ENCODE measurements around the gene FBXL13. TPM values are rescaled to one million over a fixed set of nuclear protein-coding genes. Genes with fewer than 3 reads are reported as not detected.

Gene FBXL13
- total RNA-seq, 2 donors from 2014 or later = 4.2 to 5.6 TPM

DNA sequence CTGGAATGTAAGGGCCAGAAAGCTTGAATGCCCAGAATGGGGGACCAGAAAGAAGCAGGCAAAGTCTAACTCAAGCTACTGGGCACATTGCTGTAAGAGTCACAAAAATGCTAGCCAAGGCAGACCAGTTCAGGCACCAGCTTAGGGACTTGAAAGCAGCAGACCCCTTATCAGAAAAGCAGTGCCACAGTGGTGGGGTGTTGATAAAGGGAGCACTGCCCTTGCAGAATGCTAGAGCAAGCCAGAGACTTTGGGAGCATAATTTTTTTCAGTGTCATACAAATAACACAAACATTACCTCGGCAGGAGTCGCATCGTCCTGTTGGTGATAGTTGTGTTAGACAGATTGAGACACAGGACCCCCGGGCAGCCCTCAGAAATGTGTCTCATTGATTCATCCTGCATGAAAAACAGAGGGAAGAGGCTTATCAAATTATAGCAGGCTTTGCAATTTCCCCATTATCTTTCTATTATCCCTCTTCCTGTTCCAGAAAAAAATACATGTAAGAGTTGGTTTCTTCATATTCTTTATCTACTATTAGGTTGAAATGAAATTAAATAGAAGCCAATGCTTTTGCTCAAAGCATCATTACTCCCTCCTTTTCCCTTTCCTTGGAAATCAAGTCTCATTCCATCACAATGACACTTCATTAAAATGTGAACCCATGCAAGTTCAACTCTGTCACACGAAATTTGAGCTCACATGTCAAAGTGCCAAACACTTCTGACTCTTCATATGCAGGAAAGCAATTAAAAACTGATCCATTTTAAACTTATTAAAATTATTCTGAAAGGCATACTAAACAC, 148.4 kb downstream of the FBXL13 start:
- TF ChIP-seq, protein P1, sequence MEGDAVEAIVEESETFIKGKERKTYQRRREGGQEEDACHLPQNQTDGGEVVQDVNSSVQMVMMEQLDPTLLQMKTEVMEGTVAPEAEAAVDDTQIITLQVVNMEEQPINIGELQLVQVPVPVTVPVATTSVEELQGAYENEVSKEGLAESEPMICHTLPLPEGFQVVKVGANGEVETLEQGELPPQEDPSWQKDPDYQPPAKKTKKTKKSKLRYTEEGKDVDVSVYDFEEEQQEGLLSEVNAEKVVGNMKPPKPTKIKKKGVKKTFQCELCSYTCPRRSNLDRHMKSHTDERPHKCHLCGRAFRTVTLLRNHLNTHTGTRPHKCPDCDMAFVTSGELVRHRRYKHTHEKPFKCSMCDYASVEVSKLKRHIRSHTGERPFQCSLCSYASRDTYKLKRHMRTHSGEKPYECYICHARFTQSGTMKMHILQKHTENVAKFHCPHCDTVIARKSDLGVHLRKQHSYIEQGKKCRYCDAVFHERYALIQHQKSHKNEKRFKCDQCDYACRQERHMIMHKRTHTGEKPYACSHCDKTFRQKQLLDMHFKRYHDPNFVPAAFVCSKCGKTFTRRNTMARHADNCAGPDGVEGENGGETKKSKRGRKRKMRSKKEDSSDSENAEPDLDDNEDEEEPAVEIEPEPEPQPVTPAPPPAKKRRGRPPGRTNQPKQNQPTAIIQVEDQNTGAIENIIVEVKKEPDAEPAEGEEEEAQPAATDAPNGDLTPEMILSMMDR (IDR thresholded peaks at IDR 0.05) = no peak
- TF ChIP-seq POLR2A (IDR thresholded peaks at IDR 0.05) = no peak
- ATAC-seq = no peak
- WGBS, 2 donors = 70 to 73% methylated on average over 5 of the region's 5 CpGs

DNA sequence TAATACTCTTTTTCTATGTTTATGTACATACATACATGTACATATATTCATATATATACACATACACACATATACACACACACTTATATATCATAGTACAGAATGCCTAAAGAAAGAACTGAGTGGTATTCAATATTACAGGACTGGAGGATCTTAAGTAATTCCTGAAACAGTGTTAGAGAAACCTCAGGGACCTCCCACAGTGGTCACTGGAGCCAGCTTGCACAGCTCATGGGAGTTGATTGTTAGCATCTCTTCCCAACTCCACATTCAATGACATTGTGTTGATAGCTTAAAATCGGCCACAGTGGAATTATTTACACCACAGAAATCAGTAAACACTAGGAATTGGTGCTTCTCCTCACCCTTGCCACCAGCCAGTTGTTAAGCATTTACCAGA, 155.8 kb downstream of the FBXL13 start:
- DNase-seq (no peak), ATAC-seq (no peak)
- WGBS, 2 donors = 30 to 32% methylated on average over 1 of the region's 1 CpG
- no peak overlapping the region for H3K4me3 ChIP-seq
- no peaks in the 10 kb centered on the region for H3K27me3 ChIP-seq
- TF ChIP-seq, protein P1 (IDR thresholded peaks at IDR 0.05) = no peak
- no peak for TF ChIP-seq POLR2A (IDR thresholded peaks at IDR 0.05)
- H3K9me3 ChIP-seq = no peaks in the 10 kb centered on the region
- intact Hi-C loops (cut with DNase I) = no loop called here
- no peaks in the 10 kb centered on the region for H3K4me1 ChIP-seq
- no peaks in the 10 kb centered on the region for H3K36me3 ChIP-seq (replicated peaks in 1 of 2; ENCODE audit: insufficient read depth in 1 of 2, low read depth in 2 of 2)
- no peak overlapping the region for H3K27ac ChIP-seq

More for the DNA sequence above, 148.4 kb downstream of the FBXL13 start:
- DNase-seq = no peak
- Histone ChIP-seq H3K9me3 (no peaks in the 10 kb centered on the region), H3K36me3 (replicated peaks in 1 of 2; ENCODE audit: insufficient read depth in 1 of 2, low read depth in 2 of 2) (no peaks in the 10 kb centered on the region), H3K27me3 (no peaks in the 10 kb centered on the region), H3K4me1 (no peaks in the 10 kb centered on the region), H3K4me3 (no peak overlapping the region), H3K27ac (no peak overlapping the region)
- intact Hi-C loops (cut with DNase I) = no loop called here

DNA sequence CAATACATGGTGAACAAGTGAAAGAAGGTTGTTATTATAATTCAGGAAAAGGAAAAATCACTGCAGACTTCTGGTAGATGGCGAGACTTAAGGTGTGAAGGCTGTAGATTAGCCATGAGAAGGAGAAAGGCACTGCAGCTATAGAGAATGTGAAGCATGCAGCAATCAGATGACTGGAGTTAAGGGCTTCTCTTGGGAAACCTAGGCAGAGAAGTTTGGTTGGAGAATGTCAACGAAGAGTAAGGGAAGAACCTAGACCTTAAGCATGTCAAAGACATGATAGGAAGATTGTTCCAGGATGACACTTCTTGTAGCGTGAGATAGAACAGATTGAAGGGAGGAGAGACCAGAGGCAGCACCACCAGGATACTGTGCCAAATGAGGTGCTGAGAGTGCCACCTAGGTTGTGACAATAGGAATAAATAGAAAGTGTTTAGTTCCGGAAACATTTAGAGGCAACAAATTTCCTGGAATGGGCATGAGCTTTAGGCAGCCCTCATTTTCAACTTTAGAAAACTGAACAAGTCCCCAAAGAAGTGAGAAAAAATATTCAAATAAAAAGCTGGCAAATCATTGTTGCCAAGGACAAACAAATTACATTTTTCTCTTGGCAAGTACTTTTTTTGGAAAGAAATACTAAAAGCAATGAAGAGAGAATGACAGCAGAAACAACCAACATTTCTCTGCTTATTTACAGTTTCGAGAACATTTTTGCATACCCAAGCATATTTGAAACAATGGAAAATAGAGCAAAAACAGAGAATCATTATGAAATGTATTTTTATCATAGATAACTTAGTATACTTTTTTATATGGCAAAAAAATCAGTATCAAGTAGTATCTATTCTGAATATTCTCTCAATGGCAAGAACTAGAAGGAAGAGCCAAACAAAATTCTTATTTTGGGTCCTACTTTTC, 156.9 kb downstream of the FBXL13 start:
- Histone ChIP-seq H3K4me3 (no peak overlapping the region), H3K27ac (no peak overlapping the region), H3K27me3 (no peaks in the 10 kb centered on the region), H3K36me3 (replicated peaks in 1 of 2; ENCODE audit: insufficient read depth in 1 of 2, low read depth in 2 of 2) (no peaks in the 10 kb centered on the region), H3K9me3 (no peaks in the 10 kb centered on the region), H3K4me1 (no peaks in the 10 kb centered on the region)
- ATAC-seq (no peak), DNase-seq (no peak)
- TF ChIP-seq, protein P1 (IDR thresholded peaks at IDR 0.05) = peak in 1 of 7 experiments; percentile 6
- no peak for TF ChIP-seq POLR2A (IDR thresholded peaks at IDR 0.05)
- WGBS, 2 donors = 72 to 75% methylated on average over 5 of the region's 5 CpGs
- intact Hi-C loops (cut with DNase I) = no loop called here

DNA sequence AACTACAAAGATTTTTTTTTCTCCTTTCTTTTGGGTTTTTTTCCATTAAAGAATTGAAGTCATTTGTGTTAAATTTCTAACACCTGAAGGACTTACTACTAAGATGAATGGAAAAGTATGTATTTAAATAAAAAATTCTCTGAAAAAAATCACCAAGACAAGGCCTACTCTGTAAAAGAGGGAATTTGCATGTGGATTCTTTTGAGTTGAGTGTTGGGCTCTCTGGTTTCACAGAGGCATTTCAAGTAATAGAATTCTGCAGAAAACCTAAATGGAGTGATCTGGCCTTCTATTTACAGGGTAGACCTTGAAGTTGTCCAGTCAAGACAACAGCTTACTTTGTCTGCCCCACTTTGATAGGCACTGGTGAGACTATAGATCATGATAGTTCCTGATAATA, 157.7 kb downstream of the FBXL13 start:
- DNase-seq (no peak), ATAC-seq (no peak)
- H3K9me3 ChIP-seq = no peaks in the 10 kb centered on the region
- no peaks in the 10 kb centered on the region for H3K4me1 ChIP-seq
- TF ChIP-seq, protein P1 (IDR thresholded peaks at IDR 0.05) = no peak
- TF ChIP-seq POLR2A (IDR thresholded peaks at IDR 0.05) = no peak
- no peaks in the 10 kb centered on the region for H3K36me3 ChIP-seq (replicated peaks in 1 of 2; ENCODE audit: insufficient read depth in 1 of 2, low read depth in 2 of 2)
- H3K4me3 ChIP-seq = no peak overlapping the region
- intact Hi-C loops (cut with DNase I) = no loop called here
- H3K27me3 ChIP-seq = no peaks in the 10 kb centered on the region
- no peak overlapping the region for H3K27ac ChIP-seq
